ENCODE results near the gene SCFD2.

SCFD2 gene

DNA sequence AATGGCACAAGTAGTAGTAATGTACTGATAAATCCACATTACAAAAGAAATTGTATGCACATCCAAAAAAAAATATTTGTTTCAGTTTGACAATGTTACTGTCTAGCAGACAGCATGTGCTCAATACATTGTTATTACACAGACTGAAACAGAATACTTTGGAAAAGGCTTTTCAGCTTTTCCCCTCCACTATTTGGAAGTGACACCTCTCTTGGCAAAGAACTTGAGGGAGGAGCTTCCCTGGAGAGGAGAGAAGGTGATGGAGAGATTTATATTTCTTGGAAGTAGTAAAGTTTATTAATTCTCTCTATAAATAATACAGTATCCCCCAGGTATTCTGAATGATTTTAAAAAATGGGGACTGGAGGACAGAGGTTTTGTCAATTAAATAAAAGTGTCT, 131.8 kb downstream of the SCFD2 start:
- no peak for TF ChIP-seq FOXP2 (optimal IDR thresholded peaks at IDR 0.05; ENCODE audit: borderline replicate concordance, extremely low read depth, extremely low read length, insufficient read depth)
- no peak for TF ChIP-seq TAF1 (IDR thresholded peaks at IDR 0.05; ENCODE audit: borderline replicate concordance, insufficient read depth, low read length)
- TF ChIP-seq POLR2AphosphoS5 (IDR thresholded peaks at IDR 0.05; ENCODE audit: low read depth, low read length) = no peak
- TF ChIP-seq, protein P1, sequence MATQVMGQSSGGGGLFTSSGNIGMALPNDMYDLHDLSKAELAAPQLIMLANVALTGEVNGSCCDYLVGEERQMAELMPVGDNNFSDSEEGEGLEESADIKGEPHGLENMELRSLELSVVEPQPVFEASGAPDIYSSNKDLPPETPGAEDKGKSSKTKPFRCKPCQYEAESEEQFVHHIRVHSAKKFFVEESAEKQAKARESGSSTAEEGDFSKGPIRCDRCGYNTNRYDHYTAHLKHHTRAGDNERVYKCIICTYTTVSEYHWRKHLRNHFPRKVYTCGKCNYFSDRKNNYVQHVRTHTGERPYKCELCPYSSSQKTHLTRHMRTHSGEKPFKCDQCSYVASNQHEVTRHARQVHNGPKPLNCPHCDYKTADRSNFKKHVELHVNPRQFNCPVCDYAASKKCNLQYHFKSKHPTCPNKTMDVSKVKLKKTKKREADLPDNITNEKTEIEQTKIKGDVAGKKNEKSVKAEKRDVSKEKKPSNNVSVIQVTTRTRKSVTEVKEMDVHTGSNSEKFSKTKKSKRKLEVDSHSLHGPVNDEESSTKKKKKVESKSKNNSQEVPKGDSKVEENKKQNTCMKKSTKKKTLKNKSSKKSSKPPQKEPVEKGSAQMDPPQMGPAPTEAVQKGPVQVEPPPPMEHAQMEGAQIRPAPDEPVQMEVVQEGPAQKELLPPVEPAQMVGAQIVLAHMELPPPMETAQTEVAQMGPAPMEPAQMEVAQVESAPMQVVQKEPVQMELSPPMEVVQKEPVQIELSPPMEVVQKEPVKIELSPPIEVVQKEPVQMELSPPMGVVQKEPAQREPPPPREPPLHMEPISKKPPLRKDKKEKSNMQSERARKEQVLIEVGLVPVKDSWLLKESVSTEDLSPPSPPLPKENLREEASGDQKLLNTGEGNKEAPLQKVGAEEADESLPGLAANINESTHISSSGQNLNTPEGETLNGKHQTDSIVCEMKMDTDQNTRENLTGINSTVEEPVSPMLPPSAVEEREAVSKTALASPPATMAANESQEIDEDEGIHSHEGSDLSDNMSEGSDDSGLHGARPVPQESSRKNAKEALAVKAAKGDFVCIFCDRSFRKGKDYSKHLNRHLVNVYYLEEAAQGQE (IDR thresholded peaks at IDR 0.05; ENCODE audit: insufficient read depth in 1 of 2, low read depth in 2 of 2, low read length in 2 of 2) = no peak
- TF ChIP-seq SIN3A (IDR thresholded peaks at IDR 0.05; ENCODE audit: borderline replicate concordance, insufficient read depth, low read length) = no peak

GRCh38 chr4:53233114-53233795, 132.6 kb downstream of the SCFD2 start:
- TF ChIP-seq POLR2AphosphoS5 (IDR thresholded peaks at IDR 0.05; ENCODE audit: low read depth, low read length) = no peak
- TF ChIP-seq, protein P1 (IDR thresholded peaks at IDR 0.05; ENCODE audit: insufficient read depth in 1 of 2, low read depth in 2 of 2, low read length in 2 of 2) = no peak
- TF ChIP-seq SIN3A (IDR thresholded peaks at IDR 0.05; ENCODE audit: borderline replicate concordance, insufficient read depth, low read length) = no peak
- no peak for TF ChIP-seq TAF1 (IDR thresholded peaks at IDR 0.05; ENCODE audit: borderline replicate concordance, insufficient read depth, low read length)
- no peak for TF ChIP-seq FOXP2 (optimal IDR thresholded peaks at IDR 0.05; ENCODE audit: borderline replicate concordance, extremely low read depth, extremely low read length, insufficient read depth)

DNA sequence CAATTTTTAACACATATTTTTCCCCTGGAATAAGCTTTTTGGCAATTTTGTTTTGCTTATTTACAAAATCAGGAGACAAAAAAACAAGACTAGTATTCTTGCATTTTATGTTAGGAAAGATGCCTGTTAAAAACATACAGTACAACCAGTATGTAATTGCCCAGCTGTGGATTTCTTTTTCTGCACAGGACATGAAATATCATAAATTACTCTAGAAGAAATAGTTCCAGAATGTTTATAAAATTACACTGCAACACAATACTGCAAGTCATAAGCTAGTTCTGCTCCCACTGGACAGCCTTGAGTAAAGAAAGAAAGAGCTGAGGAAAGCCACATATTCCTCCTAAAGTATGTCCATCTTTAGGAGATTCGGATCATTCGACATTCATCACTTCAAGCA, 133.5 kb downstream of the SCFD2 start:
- TF ChIP-seq, protein P1 (IDR thresholded peaks at IDR 0.05; ENCODE audit: insufficient read depth in 1 of 2, low read depth in 2 of 2, low read length in 2 of 2) = no peak
- TF ChIP-seq FOXP2 (optimal IDR thresholded peaks at IDR 0.05; ENCODE audit: borderline replicate concordance, extremely low read depth, extremely low read length, insufficient read depth) (no peak), POLR2AphosphoS5 (IDR thresholded peaks at IDR 0.05; ENCODE audit: low read depth, low read length) (no peak), TAF1 (IDR thresholded peaks at IDR 0.05; ENCODE audit: borderline replicate concordance, insufficient read depth, low read length) (no peak), SIN3A (IDR thresholded peaks at IDR 0.05; ENCODE audit: borderline replicate concordance, insufficient read depth, low read length) (no peak)

GRCh38 chr4:53228036-53228435, 137.8 kb downstream of the SCFD2 start:
- TF ChIP-seq, protein P1 (IDR thresholded peaks at IDR 0.05; ENCODE audit: insufficient read depth in 1 of 2, low read depth in 2 of 2, low read length in 2 of 2) = no peak
- TF ChIP-seq FOXP2 (optimal IDR thresholded peaks at IDR 0.05; ENCODE audit: borderline replicate concordance, extremely low read depth, extremely low read length, insufficient read depth) (no peak), SIN3A (IDR thresholded peaks at IDR 0.05; ENCODE audit: borderline replicate concordance, insufficient read depth, low read length) (no peak), POLR2AphosphoS5 (IDR thresholded peaks at IDR 0.05; ENCODE audit: low read depth, low read length) (no peak), TAF1 (IDR thresholded peaks at IDR 0.05; ENCODE audit: borderline replicate concordance, insufficient read depth, low read length) (no peak)

All from PFSK-1 (cell line).